ENCODE measurements around the gene C1orf35. TPM values are rescaled to one million over a fixed set of nuclear protein-coding genes. Genes with fewer than 3 reads are reported as not detected.

Gene C1orf35
- total and polyA plus RNA-seq, 2 experiments from 2014 or later, result 14.0 to 67.6 TPM

DNA sequence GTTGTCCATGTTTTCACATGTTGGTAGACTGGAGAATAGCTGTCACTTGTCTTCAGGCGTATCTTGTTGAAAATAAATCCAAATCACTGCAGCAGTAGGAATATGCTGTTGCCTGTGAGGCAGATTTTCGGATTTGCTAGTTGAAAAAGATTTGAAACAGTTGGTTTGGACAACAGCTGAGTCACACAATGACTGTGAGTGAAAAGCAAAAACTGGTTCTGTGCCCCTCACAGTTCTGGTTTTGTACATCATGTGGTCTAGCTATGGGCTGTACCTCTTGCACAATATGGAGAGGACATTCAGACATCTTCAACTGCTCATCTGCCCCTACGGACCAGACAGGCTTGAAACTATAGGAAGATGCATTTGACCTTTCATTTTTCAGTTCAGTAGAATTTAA, 18.8 kb downstream of the C1orf35 start:
- Mint-ChIP-seq H3K4me1 (peaks cover 42% of the 10 kb centered on the region), H3K27me3 (ENCODE audit: insufficient read depth, low read depth, poor library complexity) (peaks cover 21% of the 10 kb centered on the region), H3K36me3 (ENCODE audit: low read depth) (peaks cover 24% of the 10 kb centered on the region), H3K27ac (no peak overlapping the region), H3K4me3 (peak overlapping the region; percentile 98), H3K9me3 (no peaks in the 10 kb centered on the region)
- peaks cover 61% of the 10 kb centered on the region for H4K20me1 ChIP-seq (replicated peaks; ENCODE audit: insufficient read depth)
- no peaks in the 10 kb centered on the region for H3K9me2 ChIP-seq (ENCODE audit: insufficient read depth)
- H3K27me3 ChIP-seq (ENCODE audit: insufficient read depth), result peaks cover 25% of the 10 kb centered on the region
- H3F3A ChIP-seq (replicated peaks; ENCODE audit: low read depth), result no peaks in the 10 kb centered on the region
- peaks cover 23% of the 10 kb centered on the region for H3K4me1 ChIP-seq (ENCODE audit: insufficient read depth)
- H3K36me3 ChIP-seq (ENCODE audit: insufficient read depth), result no peaks in the 10 kb centered on the region
- H3K4me2 ChIP-seq, result peak overlapping the region; percentile 99
- TF ChIP-seq JUNB (IDR thresholded peaks at IDR 0.05; ENCODE audit: unreplicated experiment), result no peak
- peaks cover 65% of the 10 kb centered on the region for H3K79me2 ChIP-seq (replicated peaks; ENCODE audit: insufficient read depth)
- peak overlapping the region; percentile 93 for H3K4me3 ChIP-seq
- H3K27ac ChIP-seq (ENCODE audit: low read depth), result no peak overlapping the region
- no peak for ATAC-seq
- no peak overlapping the region for H2AFZ ChIP-seq
- no peak for DNase-seq (ENCODE audit: low spot score)

- Histone ChIP-seq H3K4me3 (peak overlapping the region; percentile 93), H3K27ac (ENCODE audit: low read depth) (no peak overlapping the region), H3K4me1 (ENCODE audit: insufficient read depth) (peaks cover 23% of the 10 kb centered on the region), H2AFZ (no peak overlapping the region), H3K4me2 (peak overlapping the region; percentile 99), H3K9me2 (ENCODE audit: insufficient read depth) (no peaks in the 10 kb centered on the region), H4K20me1 (replicated peaks; ENCODE audit: insufficient read depth) (peaks cover 56% of the 10 kb centered on the region), H3K36me3 (ENCODE audit: insufficient read depth) (no peaks in the 10 kb centered on the region), H3F3A (replicated peaks; ENCODE audit: low read depth) (no peaks in the 10 kb centered on the region), H3K79me2 (replicated peaks; ENCODE audit: insufficient read depth) (peaks cover 61% of the 10 kb centered on the region), H3K27me3 (ENCODE audit: insufficient read depth) (peaks cover 30% of the 10 kb centered on the region)
- peaks cover 39% of the 10 kb centered on the region for H3K4me1 Mint-ChIP-seq
- no peaks in the 10 kb centered on the region for H3K9me3 Mint-ChIP-seq
- DNase-seq (ENCODE audit: low spot score) (no peak), ATAC-seq (no peak; the same call in 2 of the 3 replicates)
- H3K4me3 Mint-ChIP-seq, result peak overlapping the region; percentile 98
- peak overlapping the region; percentile 98 for H3K27ac Mint-ChIP-seq
- H3K27me3 Mint-ChIP-seq (ENCODE audit: insufficient read depth, low read depth, poor library complexity), result peaks cover 22% of the 10 kb centered on the region
- H3K36me3 Mint-ChIP-seq (ENCODE audit: low read depth), result peaks cover 24% of the 10 kb centered on the region; the same call in 2 of the 3 replicates
- no peak for TF ChIP-seq CREB1 (CRISPR knock-in tag; IDR thresholded peaks at IDR 0.05; ENCODE audit: low read depth)
- TF ChIP-seq CTCF (conservative IDR thresholded peaks at IDR 0.05; ENCODE audit: low read depth in 2 of 2), result no peak
- no peak for TF ChIP-seq STAT1 (IDR thresholded peaks at IDR 0.05; ENCODE audit: unreplicated experiment)
- no peak for TF ChIP-seq POLR2AphosphoS5 (IDR thresholded peaks at IDR 0.05; ENCODE audit: low read depth)
- no peak for TF ChIP-seq NANOG (IDR thresholded peaks at IDR 0.05; ENCODE audit: borderline replicate concordance)
- no peak for TF ChIP-seq ZNF331 (CRISPR knock-in tag; IDR thresholded peaks at IDR 0.05; ENCODE audit: low read depth)
- TF ChIP-seq, protein P1, sequence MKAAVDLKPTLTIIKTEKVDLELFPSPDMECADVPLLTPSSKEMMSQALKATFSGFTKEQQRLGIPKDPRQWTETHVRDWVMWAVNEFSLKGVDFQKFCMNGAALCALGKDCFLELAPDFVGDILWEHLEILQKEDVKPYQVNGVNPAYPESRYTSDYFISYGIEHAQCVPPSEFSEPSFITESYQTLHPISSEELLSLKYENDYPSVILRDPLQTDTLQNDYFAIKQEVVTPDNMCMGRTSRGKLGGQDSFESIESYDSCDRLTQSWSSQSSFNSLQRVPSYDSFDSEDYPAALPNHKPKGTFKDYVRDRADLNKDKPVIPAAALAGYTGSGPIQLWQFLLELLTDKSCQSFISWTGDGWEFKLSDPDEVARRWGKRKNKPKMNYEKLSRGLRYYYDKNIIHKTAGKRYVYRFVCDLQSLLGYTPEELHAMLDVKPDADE (IDR thresholded peaks at IDR 0.05), result no peak
- no peak for TF ChIP-seq ZNF114 (CRISPR knock-in tag; IDR thresholded peaks at IDR 0.05)
- TF ChIP-seq EZH2 (IDR thresholded peaks at IDR 0.05; ENCODE audit: low read depth, unreplicated experiment), result no peak
- TF ChIP-seq ZNF462 (CRISPR knock-in tag; IDR thresholded peaks at IDR 0.05), result no peak
Observed at GRCh38 chr1:228083871-228084278, 19.2 kb downstream of the C1orf35 start.
